Endothelial cell of umbilical vein (primary cell): ENCODE results near the gene LRRK2. TPM values are rescaled to one million over a fixed set of nuclear protein-coding genes. Genes with fewer than 3 reads are reported as not detected.

ENCODE experiments used
- BruUV-seq: library from RNA; stranded (reverse); fragments of 400-500 nt; replicated peaks from 2 replicates; lab custom pipeline; 2021; lab: Mats Ljungman, UMichigan
- CTCF ChIA-PET: fragments of 300-600, 350-600 bp; sonication (Branson Sonifier 250); formaldehyde crosslinking; loops from one replicate; lab custom pipeline; 2021; ENCODE audit warnings: antibody characterized with exemption, inconsistent platforms; lab: Charles Lee
- POLR2A ChIA-PET: fragments of 300-600, 350-600 bp; sonication (Branson Sonifier 250); formaldehyde crosslinking; loops from one replicate; lab custom pipeline; 2021; ENCODE audit warnings: antibody characterized with exemption, inconsistent platforms; lab: Charles Lee
- DNase-seq: peaks from one replicate; pipeline ENCODE4 v3.0.0-alpha.2; 2011; ENCODE audit warnings: low read depth, low spot score
- FAIRE-seq: peaks from 2 replicates; lab custom pipeline; 2011; peaks lifted over from hg19 to GRCh38; lab: Jason Lieb, UNC
- H2AFZ ChIP-seq: 2 replicates; pipeline ENCODE4 v1.6.0; 2012; ENCODE audit warnings: low read depth, low read length, control low read depth, inconsistent platforms
- H3K27ac ChIP-seq: 2 replicates; pipeline ENCODE4 v1.5.1; 2011; ENCODE audit warnings: low read depth, mild to moderate bottlenecking, control low read depth, low read length, moderate library complexity; ENCODE audit not compliant: insufficient read depth
- H3K27me3 ChIP-seq, 2 experiments: 2 replicates each; pipeline versions ENCODE4 v1.6.0 to v1.6.1; 2011; ENCODE audit warnings: low read length in 2 of 2, mixed read lengths in 1 of 2; ENCODE audit not compliant: control insufficient read depth in 2 of 2, insufficient read depth in 2 of 2
- H3K36me3 ChIP-seq, 2 experiments: 2 replicates in 1 of 2; 3 replicates in 1 of 2; pipeline ENCODE4 v1.5.1; 2011; ENCODE audit warnings: low read length in 2 of 2, mild to moderate bottlenecking in 1 of 2, moderate library complexity in 1 of 2; ENCODE audit not compliant: control insufficient read depth in 2 of 2, insufficient read depth in 2 of 2; ENCODE audit errors: extremely low read depth in 1 of 2
- H3K4me1 ChIP-seq: 3 replicates; pipeline ENCODE4 v1.5.1; 2011; ENCODE audit warnings: mild to moderate bottlenecking, low read length; ENCODE audit not compliant: control insufficient read depth, insufficient read depth; ENCODE audit errors: extremely low read depth
- H3K4me2 ChIP-seq: 2 replicates; pipeline ENCODE4 v1.6.1; 2011; ENCODE audit warnings: low read length, control low read depth, mixed read lengths; ENCODE audit not compliant: insufficient read depth
- H3K4me3 ChIP-seq, 3 experiments: fragments of 200-600 bp in 1 of 3; sonication (generic), shearing (Covaris generic) in 1 of 3; replicated peaks in 1 of 3; 2 replicates each; pipeline ENCODE4 v1.5.1; 2011 to 2016; ENCODE audit warnings: control low read depth in 3 of 3, low read length in 3 of 3, mild to moderate bottlenecking in 2 of 3, inconsistent platforms in 1 of 3, low read depth in 1 of 3, moderate library complexity in 1 of 3; ENCODE audit not compliant: insufficient read depth in 1 of 3
- H3K79me2 ChIP-seq: 2 replicates; pipeline ENCODE4 v1.6.0; 2012; ENCODE audit warnings: low read length, inconsistent platforms; ENCODE audit not compliant: control insufficient read depth, insufficient read depth
- H3K9ac ChIP-seq: replicated peaks from 2 replicates; pipeline ENCODE3; 2011; ENCODE audit warnings: low read length, control low read depth; ENCODE audit not compliant: insufficient read depth; ENCODE audit errors: extremely low read depth
- H3K9me1 ChIP-seq: replicated peaks from 3 replicates; pipeline ENCODE4 v1.6.0; 2011; ENCODE audit warnings: mild to moderate bottlenecking, low read length; ENCODE audit not compliant: control insufficient read depth, insufficient read depth; ENCODE audit errors: extremely low read depth
- H3K9me3 ChIP-seq: replicated peaks from 2 replicates; pipeline ENCODE4 v1.5.1; 2012; ENCODE audit warnings: low read length, inconsistent platforms; ENCODE audit not compliant: control insufficient read depth, insufficient read depth
- H4K20me1 ChIP-seq: replicated peaks from 2 replicates; pipeline ENCODE3; 2011; ENCODE audit warnings: mild to moderate bottlenecking, low read length; ENCODE audit not compliant: control insufficient read depth, insufficient read depth; ENCODE audit errors: extremely low read depth
- CTCF ChIP-seq, 2 donors: IDR thresholded peaks; 1 replicate in 1 of 2; 2 replicates in 1 of 2; pipeline ENCODE4 v1.5.1; 2011; ENCODE audit warnings: low read length in 2 of 2, mild to moderate bottlenecking in 2 of 2, moderate library complexity in 2 of 2, control low read depth in 1 of 2, inconsistent platforms in 1 of 2, low read depth in 1 of 2; ENCODE audit not compliant: insufficient read depth in 1 of 2; ENCODE audit errors: extremely low read depth in 1 of 2
- EZH2 ChIP-seq: IDR thresholded peaks from 2 replicates; pipeline ENCODE4 v1.6.1; 2012; ENCODE audit warnings: borderline replicate concordance, low read depth, mild to moderate bottlenecking, moderate library complexity, low read length, inconsistent platforms; ENCODE audit not compliant: severe bottlenecking
- FOS ChIP-seq: IDR thresholded peaks from 2 replicates; pipeline ENCODE4 v1.6.1; 2011; ENCODE audit warnings: mild to moderate bottlenecking, low read length, moderate library complexity, borderline replicate concordance; ENCODE audit not compliant: insufficient read depth
- GATA2 ChIP-seq: IDR thresholded peaks from 2 replicates; pipeline ENCODE4 v1.7.0; 2011; ENCODE audit warnings: low read depth, mild to moderate bottlenecking, moderate library complexity, mixed read lengths, low read length; ENCODE audit not compliant: insufficient read length, insufficient read depth
- JUN ChIP-seq: IDR thresholded peaks from 2 replicates; pipeline ENCODE4 v1.6.1; 2011; ENCODE audit warnings: borderline replicate concordance, low read depth; ENCODE audit not compliant: insufficient read length, insufficient read depth
- MYC ChIP-seq: IDR thresholded peaks from one replicate; pipeline ENCODE4 v1.6.1; 2011; ENCODE audit warnings: mild to moderate bottlenecking, low read depth, low read length
- POLR2AphosphoS5 ChIP-seq: IDR thresholded peaks from 2 replicates; pipeline ENCODE4 v1.6.1; 2012; ENCODE audit warnings: low read depth, mild to moderate bottlenecking, control low read depth, low read length, moderate library complexity; ENCODE audit not compliant: insufficient read depth
- dilution Hi-C: fragments of 300-500 bp; cut with MboI; formaldehyde crosslinking; loops from one replicate; pipeline ENCODE4 v1.15.0; 2019; ENCODE audit warnings: low sequenced_read_pairs; ENCODE audit not compliant: extremely low pct_ligation_motif_present
- intact Hi-C: fragments of 100-400 bp; cut with micrococcal nuclease; formaldehyde crosslinking; loops from one replicate; pipeline ENCODE4 v1.10.0; 2022
- polyA plus RNA-seq, 4 experiments: library from polyadenylated mRNA; depleted of rRNA in 3 of 4; stranded (reverse) in 3 of 4; unstranded in 1 of 4; fragments of >200 nt; gene quantifications; 2 replicates each; pipeline versions ENCODE4 v1.2.1 to v1.2.3, GENCODE V29; 2011 to 2012; ENCODE audit warnings: missing spikeins in 1 of 4
- total RNA-seq: library from RNA; stranded (reverse); gene quantifications from 2 replicates; pipeline ENCODE4 v1.2.3, GENCODE V29; 2021
- TF ChIP-seq, protein P1 (sequence below): IDR thresholded peaks from 2 replicates; pipeline ENCODE4 v1.6.1; 2011; ENCODE audit not compliant: insufficient read depth, insufficient read length

The LRRK2 gene
- total and polyA plus RNA-seq, 2 donors (not counting 3 experiments of a cell fraction or from before 2014, with no cell fraction given): 0.26 to 2.2 TPM

DNA sequence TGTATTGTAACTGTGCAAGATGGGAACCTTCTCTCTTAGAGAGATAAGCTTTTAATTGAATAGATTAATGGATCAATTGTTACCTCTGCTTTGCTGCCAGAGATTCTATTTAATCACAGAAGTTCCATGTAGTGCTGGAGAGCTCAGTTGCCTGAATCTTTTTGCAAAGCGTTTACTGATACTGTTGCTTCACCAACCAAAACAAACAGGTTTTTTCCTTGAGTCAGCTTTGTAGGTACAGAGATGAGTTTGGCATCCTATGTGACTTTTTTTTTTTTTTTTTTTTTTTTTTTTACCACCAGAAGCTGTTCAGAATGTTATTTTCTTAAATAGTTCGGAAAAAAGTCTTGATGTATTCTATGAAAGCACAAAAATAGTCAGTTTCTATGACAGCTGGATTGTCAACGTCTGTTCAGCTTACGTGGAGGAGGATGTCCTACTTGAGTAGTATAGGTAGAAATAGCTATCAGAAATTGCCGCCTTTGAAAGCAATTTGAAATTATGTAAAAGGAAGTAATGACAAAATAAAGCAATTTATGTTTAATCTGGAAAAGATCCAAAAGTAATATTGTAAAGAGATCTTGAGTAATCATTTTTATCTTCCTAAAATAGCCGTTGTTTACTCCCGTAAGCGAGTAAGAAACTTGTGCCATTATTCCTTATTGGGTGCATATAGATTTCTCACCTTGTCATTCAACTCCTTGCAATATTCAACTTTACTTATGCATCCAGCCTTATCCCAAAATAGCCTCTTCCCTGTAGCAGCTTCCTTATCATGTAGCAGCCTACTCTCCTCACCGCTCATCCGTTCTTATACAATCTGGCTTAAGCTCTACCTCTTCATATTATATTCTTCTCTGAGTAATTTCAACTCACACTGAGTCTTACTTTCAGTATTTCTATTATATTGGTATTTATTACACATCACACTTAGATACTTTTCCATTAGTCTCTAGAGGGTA is 5.2 kb downstream of the LRRK2 start:
- BruUV-seq: no TSS peak
- Histone ChIP-seq H3K4me2 (no peak overlapping the region), H3K9ac (no peak overlapping the region), H3K79me2 (no peaks in the 10 kb centered on the region), H2AFZ (no peak overlapping the region), H3K27ac (no peak overlapping the region), H3K9me1 (peaks cover 2% of the 10 kb centered on the region), H3K4me3 (no peak overlapping the region), H4K20me1 (no peaks in the 10 kb centered on the region), H3K4me1 (peaks cover 15% of the 10 kb centered on the region), H3K36me3 (no peaks in the 10 kb centered on the region), H3K27me3 (no peaks in the 10 kb centered on the region), H3K9me3 (no peaks in the 10 kb centered on the region)
- ChIA-PET POLR2A (interaction anchor here (0.7 kb wide), 1 partner anchor 42 kb away, joined by 3 read pairs; no protein-coding TSS in a partner anchor), CTCF (interaction anchor here (0.7 kb wide), 1 partner anchor 74 kb away, joined by 4 read pairs; no protein-coding TSS in a partner anchor)
- no peak for DNase-seq
- dilution Hi-C loops: no loop called here
- TF ChIP-seq MYC (no peak), GATA2 (no peak), JUN (no peak), EZH2 (no peak), FOS (no peak), CTCF (IDR thresholded peaks at IDR 0.05; ENCODE audit: extremely low read depth in 1 of 2, insufficient read depth in 1 of 2, low read depth in 1 of 2, low read length in 2 of 2) (no peak), POLR2AphosphoS5 (no peak)
- TF ChIP-seq, protein P1, sequence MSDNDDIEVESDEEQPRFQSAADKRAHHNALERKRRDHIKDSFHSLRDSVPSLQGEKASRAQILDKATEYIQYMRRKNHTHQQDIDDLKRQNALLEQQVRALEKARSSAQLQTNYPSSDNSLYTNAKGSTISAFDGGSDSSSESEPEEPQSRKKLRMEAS: no peak
- no peak for FAIRE-seq
- intact Hi-C loops: no loop called here
